K562 (cell line): ENCODE results near the gene SAMD10. TPM values are rescaled to one million over a fixed set of nuclear protein-coding genes. Genes with fewer than 3 reads are reported as not detected.

Source experiments
- ATAC-seq: fragments of 200-7000 bp; cut with Tn5 transposase; 3 replicates; pipeline ENCODE4 v1.9.1; 2020; ENCODE audit warnings: moderate library complexity
- BruUV-seq: library from RNA; stranded (reverse); fragments of 400-500 nt; replicated peaks from 2 replicates; lab custom pipeline; 2021; lab: Mats Ljungman, UMichigan
- CTCF ChIA-PET: fragments of 300-600 bp; formaldehyde crosslinking; extraction: SDS; loops from one replicate; lab custom pipeline; 2021; ENCODE audit warnings: low intra/inter-chr PET ratio; lab: Yijun Ruan, JAX
- POLR2A ChIA-PET: fragments of 300-600, 350-650 bp; sonication (Branson Sonifier 250); formaldehyde crosslinking; extraction: SDS; loops from one replicate; lab custom pipeline; 2021; ENCODE audit warnings: antibody characterized with exemption, inconsistent platforms; lab: Yijun Ruan, JAX
- DNase-seq, 4 experiments: peaks; one replicate each; pipeline versions ENCODE4 v3.0.0 to v3.0.0-alpha.2; 2011 to 2018; ENCODE audit warnings: low spot score in 3 of 4, mixed read lengths in 3 of 4; ENCODE audit errors: extremely low read depth in 1 of 4
- FAIRE-seq: peaks from 2 replicates; lab custom pipeline; 2011; peaks lifted over from hg19 to GRCh38; lab: Jason Lieb, UNC
- H2AFZ ChIP-seq: 2 replicates; pipeline ENCODE4 v1.6.0; 2011; ENCODE audit warnings: low read depth, low read length, control low read depth, inconsistent platforms
- H3K27ac ChIP-seq: fragments of 200-600 bp; 3 replicates; pipeline ENCODE4 v1.8.0; 2011; ENCODE audit warnings: low read depth, mild to moderate bottlenecking, control low read depth, inconsistent platforms, low read length, moderate library complexity, mixed read lengths; ENCODE audit errors: extremely low read depth
- H3K27me3 ChIP-seq, 2 experiments: fragments of 300-600 bp in 1 of 2; 2 replicates in 1 of 2; 3 replicates in 1 of 2; pipeline versions ENCODE4 v1.6.0 to v1.8.0; 2011; ENCODE audit warnings: inconsistent platforms in 2 of 2, low read length in 2 of 2, mild to moderate bottlenecking in 1 of 2, mixed read lengths in 1 of 2, moderate library complexity in 1 of 2; ENCODE audit not compliant: control insufficient read depth in 2 of 2, insufficient read depth in 2 of 2
- H3K36me3 ChIP-seq: fragments of 300-600 bp; 3 replicates; pipeline ENCODE4 v1.8.0; 2011; ENCODE audit warnings: mild to moderate bottlenecking, low read length, inconsistent platforms; ENCODE audit not compliant: control insufficient read depth, insufficient read depth
- H3K4me1 ChIP-seq, 2 experiments: fragments of 200-600 bp in 1 of 2; replicated peaks in 1 of 2; 2 replicates in 1 of 2; 3 replicates in 1 of 2; pipeline versions ENCODE4 v1.5.1 to v1.8.0; 2011; ENCODE audit warnings: inconsistent platforms in 2 of 2, low read length in 2 of 2, mild to moderate bottlenecking in 1 of 2, mixed read lengths in 1 of 2, moderate library complexity in 1 of 2; ENCODE audit not compliant: control insufficient read depth in 2 of 2, insufficient read depth in 2 of 2
- H3K4me2 ChIP-seq: 2 replicates; pipeline ENCODE4 v1.6.1; 2011; ENCODE audit warnings: low read length, control low read depth, inconsistent platforms, mixed read lengths; ENCODE audit not compliant: insufficient read depth
- H3K4me3 ChIP-seq: fragments of 200-600 bp; sonication (generic), shearing (Covaris generic); 2 replicates; pipeline ENCODE4 v1.5.1; 2016; ENCODE audit warnings: control low read depth, inconsistent platforms
- H3K79me2 ChIP-seq: fragments of 200-600 bp; 3 replicates; pipeline ENCODE4 v1.8.0; 2011; ENCODE audit warnings: low read length, inconsistent platforms; ENCODE audit not compliant: control insufficient read depth, insufficient read depth
- H3K9ac ChIP-seq, 2 experiments: 2 replicates each; pipeline versions ENCODE4 v1.6.0 to v1.6.1; 2011; ENCODE audit warnings: low read depth in 2 of 2, low read length in 2 of 2, control low read depth in 1 of 2, inconsistent platforms in 1 of 2, mild to moderate bottlenecking in 1 of 2, mixed read lengths in 1 of 2; ENCODE audit not compliant: insufficient read depth in 1 of 2
- H3K9me1 ChIP-seq: one replicate; pipeline ENCODE4 v1.6.0; 2011; ENCODE audit warnings: inconsistent platforms, mild to moderate bottlenecking, low read length, moderate library complexity; ENCODE audit not compliant: control insufficient read depth, insufficient read depth
- H3K9me3 ChIP-seq: replicated peaks from 2 replicates; pipeline ENCODE4 v1.5.1; 2011; ENCODE audit warnings: low read depth, low read length, inconsistent platforms; ENCODE audit not compliant: control insufficient read depth, insufficient read depth
- H4K20me1 ChIP-seq: replicated peaks from 2 replicates; pipeline ENCODE4 v1.6.1; 2011; ENCODE audit warnings: low read length, inconsistent platforms, mixed read lengths; ENCODE audit not compliant: control insufficient read depth, insufficient read depth
- POLR2G ChIP-seq: fragments of 200-400 bp; formaldehyde crosslinking; IDR thresholded peaks from 2 replicates; pipeline ENCODE4 v1.6.1; 2017; ENCODE audit warnings: low read depth, mild to moderate bottlenecking, antibody characterized with exemption, low read length, moderate library complexity
- RBM22 ChIP-seq: fragments of 200-400 bp; formaldehyde crosslinking; IDR thresholded peaks from 2 replicates; pipeline ENCODE4 v1.6.1; 2018; ENCODE audit warnings: low read length, low read depth; ENCODE audit not compliant: poor library complexity, severe bottlenecking
- ZBTB43 ChIP-seq: sonication (generic); formaldehyde crosslinking; IDR thresholded peaks from 2 replicates; pipeline ENCODE4 v1.8.0; 2023; ENCODE audit warnings: mild to moderate bottlenecking, missing genetic modification reagents
- WGBS: fragments of 100-300 bp; shearing (Covaris generic); methylation state at CpG from one replicate; pipeline ENCODE4 v1.1.6; 2016; ENCODE audit warnings: low coverage, mixed read lengths; ENCODE audit not compliant: insufficient coverage; ENCODE audit errors: missing lambda C conversion rate; 5-methylcytosine and 5-hydroxymethylcytosine counted together
- in situ Hi-C: fragments of 300-500 bp; cut with MboI; formaldehyde crosslinking; loops from 4 replicates; pipeline ENCODE4 v1.15.0; 2018; ENCODE audit warnings: inconsistent platforms, mixed read lengths
- intact Hi-C: fragments of 100-400 bp; cut with micrococcal nuclease; formaldehyde crosslinking; loops from 2 replicates; pipeline ENCODE4 v1.14.2; 2022
- polyA plus RNA-seq, 8 experiments: library from polyadenylated mRNA; depleted of rRNA in 4 of 8; stranded (reverse) in 5 of 8; unstranded in 3 of 8; fragments of >200 nt; fragmentation: Nextera tagmentation in 2 of 8; fragmentation: Illumina TruSeq in 1 of 8; extraction: Ambion mirVana in 2 of 8; extraction: Trizol in 1 of 8; gene quantifications; 2 replicates each; pipeline versions ENCODE4 v1.2.1 to v1.2.3, GENCODE V29; 2011 to 2014; ENCODE audit warnings: inconsistent platforms in 1 of 8, missing spikeins in 1 of 8
- total RNA-seq, 7 experiments: library from RNA; depleted of rRNA in 6 of 7; stranded (reverse); fragments of >200 nt in 6 of 7; fragmentation: Illumina TruSeq in 2 of 7; extraction: Trizol in 2 of 7; gene quantifications; 2 replicates each; pipeline versions ENCODE4 v1.2.1 to v1.2.3, GENCODE V29; 2011 to 2021; ENCODE audit warnings: low replicate concordance in 1 of 7

The SAMD10 gene
- total and polyA plus RNA-seq, 9 of the 15 experiments (the other 6 are each of a cell fraction or from before 2014, with no cell fraction given), result 0.37 to 15.2 (median 4.8) TPM

- 88% methylated on average over 9 of the region's 15 CpGs for WGBS
- H3K9me3 ChIP-seq, result no peaks in the 10 kb centered on the region
- BruUV-seq, result no TSS peak
- H3K79me2 ChIP-seq, result peaks cover 69% of the 10 kb centered on the region
- peaks cover 26 to 92% of the 10 kb centered on the region in 2 experiments for H3K4me1 ChIP-seq
- no peak overlapping the region for H3K4me3 ChIP-seq
- TF ChIP-seq POLR2G (peak; percentile 58; the same call in 1 of the 2 replicates), RBM22 (peak; percentile 15), ZBTB43 (no peak)
- no peak for ATAC-seq
- H3K9ac ChIP-seq, result peak overlapping the region in 1 of 2 experiments; percentile 77; a peak in 2 of 4 replicates
- DNase-seq, result no peak
- peaks cover 19% of the 10 kb centered on the region for H3K9me1 ChIP-seq
- no peak overlapping the region for H3K4me2 ChIP-seq
- POLR2A ChIA-PET, result interaction anchor here (0.7 kb wide), 1 partner anchor 165 kb away, joined by 3 read pairs; no protein-coding TSS in a partner anchor
- in situ Hi-C loops (no loop called here), intact Hi-C loops (no loop called here)
- no peak overlapping the region for H2AFZ ChIP-seq
- H4K20me1 ChIP-seq, result peaks cover 68% of the 10 kb centered on the region
- CTCF ChIA-PET, result no interaction called here
- no peak for FAIRE-seq
- H3K36me3 ChIP-seq, result peaks cover 66% of the 10 kb centered on the region; the same call in 2 of the 3 replicates
- H3K27me3 ChIP-seq, result no peaks in the 10 kb centered on the region
- H3K27ac ChIP-seq, result no peak overlapping the region
Observed at GRCh38 chr20:63946986-63947637, 32.3 kb downstream of the SAMD10 start.
